ENCODE measurements around the gene BAHD1. TPM values are rescaled to one million over a fixed set of nuclear protein-coding genes. Genes with fewer than 3 reads are reported as not detected.

The BAHD1 gene
- total RNA-seq, 4 donors from 2014 or later = 19.0 to 26.2 (median 22.8) TPM

DNA sequence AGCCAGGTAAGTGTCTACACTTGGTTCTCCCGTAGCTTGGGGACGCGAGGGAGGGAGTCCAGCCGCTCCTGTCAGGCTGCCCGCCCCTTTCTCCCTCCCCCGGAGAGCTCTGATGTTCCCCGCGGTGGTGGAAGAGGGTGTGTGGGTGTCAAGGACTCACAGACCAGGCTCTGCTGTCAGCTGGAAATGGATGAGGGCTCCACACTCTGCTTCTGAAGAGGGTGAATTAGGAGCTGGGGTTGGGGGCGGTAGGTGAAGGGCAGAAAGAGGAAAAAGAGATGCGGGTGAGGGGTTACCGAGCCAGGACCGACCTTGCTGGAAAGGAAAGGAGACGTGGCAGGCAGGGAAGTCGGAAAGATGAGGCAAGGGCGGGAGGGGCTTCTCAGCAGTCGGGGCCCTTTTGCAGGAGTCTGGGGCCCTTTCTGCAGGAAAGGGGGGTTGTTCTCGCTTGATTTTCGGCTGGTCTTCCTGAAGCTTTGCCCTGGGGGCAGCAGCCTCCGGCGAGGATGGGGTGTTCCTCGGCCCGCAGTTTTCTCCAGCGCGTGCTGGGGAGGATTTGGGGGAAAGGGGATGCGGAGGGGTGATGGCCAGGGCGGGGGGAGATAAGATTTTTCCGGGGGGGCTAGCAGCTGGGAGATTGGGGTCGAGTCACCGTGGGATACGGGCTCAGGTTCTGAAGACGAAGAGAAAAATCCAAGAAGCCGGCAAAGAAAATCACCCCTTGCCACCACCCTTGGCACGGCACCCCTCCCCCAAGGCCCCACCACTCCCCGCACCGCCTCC is 602 bp upstream of the BAHD1 start:
- Histone ChIP-seq H3K36me3 (no peaks in the 10 kb centered on the region), H3K4me3 (peak overlapping the region; percentile 30 to 96), H3K9me3 (no peaks in the 10 kb centered on the region), H3K4me1 (peaks cover 0 to 71% (median 29%) of the 10 kb centered on the region in 3 donors), H3K27me3 (peaks cover 42% of the 10 kb centered on the region), H3K27ac (peak overlapping the region in 3 of 4 donors; percentile 83 to 89 (median 88))
- no peak for TF ChIP-seq CTCF (IDR thresholded peaks at IDR 0.05)
- no peak for TF ChIP-seq POLR2A (IDR thresholded peaks at IDR 0.05)
- TF ChIP-seq POLR2AphosphoS5 (IDR thresholded peaks at IDR 0.05) = no peak
- no peak for TF ChIP-seq EP300 (IDR thresholded peaks at IDR 0.05)
- no peak for ATAC-seq
- 2% methylated on average over 23 of the region's 35 CpGs; no CpG with 5 or more reads in 1 of the 2 donors for WGBS, 2 donors (ENCODE audit: low coverage in 1 of 2)

- 0% methylated on average over 5 of the region's 119 CpGs; no CpG with 5 or more reads in 1 of the 2 donors for WGBS, 2 donors (ENCODE audit: low coverage in 1 of 2)
- Histone ChIP-seq H3K4me3 (peak overlapping the region; percentile 70 to 96), H3K36me3 (no peaks in the 10 kb centered on the region), H3K9me3 (no peaks in the 10 kb centered on the region), H3K27ac (peak overlapping the region in 3 of 4 donors; percentile 83 to 89 (median 88)), H3K27me3 (peaks cover 25% of the 10 kb centered on the region), H3K4me1 (peaks cover 0 to 73% (median 21%) of the 10 kb centered on the region in 3 donors)
- ATAC-seq = no peak
- TF ChIP-seq POLR2AphosphoS5 (IDR thresholded peaks at IDR 0.05) = no peak
- peak in 2 of 4 experiments; percentile 12 to 56 for TF ChIP-seq CTCF (IDR thresholded peaks at IDR 0.05)
These were observed 1.1 kb downstream of the BAHD1 start for GRCh38 chr15:40441565-40442531.

GRCh38 chr15:40443255-40443654 is 2.5 kb downstream of the BAHD1 start:
- no peaks in the 10 kb centered on the region for H3K36me3 ChIP-seq
- 86% methylated on average over 4 of the region's 4 CpGs for WGBS, 2 donors (ENCODE audit: low coverage in 1 of 2)
- no peak for TF ChIP-seq POLR2A (IDR thresholded peaks at IDR 0.05)
- no peak overlapping the region for H3K27ac ChIP-seq
- peaks cover 0 to 67% (median 17%) of the 10 kb centered on the region in 3 donors for H3K4me1 ChIP-seq
- H3K9me3 ChIP-seq = no peaks in the 10 kb centered on the region
- H3K4me3 ChIP-seq = no peak overlapping the region
- peaks cover 12% of the 10 kb centered on the region for H3K27me3 ChIP-seq
- ATAC-seq = no peak

DNA sequence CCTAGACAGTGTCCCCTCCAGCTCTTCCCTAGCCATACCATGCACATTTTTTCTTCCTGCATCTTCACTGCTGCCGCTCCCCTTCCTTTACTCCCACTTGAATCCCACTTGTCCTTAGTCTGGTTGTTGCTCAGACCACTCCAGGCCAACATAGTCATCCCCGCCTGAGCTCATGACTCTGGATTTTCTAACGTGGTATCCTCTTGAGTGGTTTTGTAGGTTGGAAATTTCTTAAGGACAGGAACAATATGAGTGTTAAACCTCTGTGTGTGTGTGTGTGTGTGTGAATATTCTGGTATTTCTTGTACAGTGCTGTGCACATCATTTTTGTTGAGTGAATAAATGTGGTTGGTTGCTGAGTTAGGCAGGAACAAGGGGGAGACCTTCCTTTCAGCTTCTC is 3.1 kb downstream of the BAHD1 start:
- ATAC-seq = no peak
- Histone ChIP-seq H3K27ac (no peak overlapping the region), H3K36me3 (no peaks in the 10 kb centered on the region), H3K4me1 (peaks cover 0 to 67% (median 17%) of the 10 kb centered on the region in 3 donors), H3K27me3 (peaks cover 6% of the 10 kb centered on the region), H3K9me3 (no peaks in the 10 kb centered on the region), H3K4me3 (no peak overlapping the region)
- TF ChIP-seq EP300 (IDR thresholded peaks at IDR 0.05) = no peak
- no peak for TF ChIP-seq POLR2A (IDR thresholded peaks at IDR 0.05)
- no peak for TF ChIP-seq POLR2AphosphoS5 (IDR thresholded peaks at IDR 0.05)
- TF ChIP-seq CTCF (IDR thresholded peaks at IDR 0.05) = no peak
- WGBS, 2 donors (ENCODE audit: low coverage in 1 of 2) = 79 to 86% methylated on average over 1 to 2 of the region's 3 CpGs

DNA sequence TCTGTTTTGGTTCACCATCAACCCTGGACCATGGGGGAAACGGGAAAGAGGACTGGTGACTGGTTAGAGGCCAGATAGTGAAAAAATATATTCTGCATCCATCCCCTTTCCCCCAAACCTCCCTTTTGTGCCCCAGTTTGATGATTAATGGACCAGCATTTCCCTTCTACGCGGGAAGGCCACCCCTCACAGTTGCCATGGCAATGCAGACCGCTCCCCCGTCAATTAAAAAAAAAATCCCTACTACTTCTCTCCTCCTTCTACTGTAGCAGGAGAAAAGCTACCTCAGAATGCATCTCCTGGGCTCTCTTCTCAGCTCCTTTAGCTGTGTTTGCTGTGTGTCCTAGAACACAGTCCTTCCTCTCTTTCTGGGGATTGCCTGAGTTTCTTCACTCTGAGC is 4.0 kb downstream of the BAHD1 start:
- Histone ChIP-seq H3K4me1 (peaks cover 0 to 60% (median 13%) of the 10 kb centered on the region in 3 donors), H3K27me3 (no peaks in the 10 kb centered on the region), H3K27ac (no peak overlapping the region), H3K9me3 (no peaks in the 10 kb centered on the region), H3K4me3 (no peak overlapping the region), H3K36me3 (no peaks in the 10 kb centered on the region)
- TF ChIP-seq CTCF (IDR thresholded peaks at IDR 0.05) = no peak
- no peak for TF ChIP-seq EP300 (IDR thresholded peaks at IDR 0.05)
- no peak for TF ChIP-seq POLR2AphosphoS5 (IDR thresholded peaks at IDR 0.05)
- TF ChIP-seq POLR2A (IDR thresholded peaks at IDR 0.05) = no peak
- no peak for ATAC-seq
- 71 to 81% methylated on average over 5 of the region's 5 CpGs for WGBS, 2 donors (ENCODE audit: low coverage in 1 of 2)

All from gastroesophageal sphincter (tissue), 4 donors.